ENCODE results near the gene EHD1.

The EHD1 gene

GRCh38 chr11:64827451-64827839 lies 51.0 kb downstream of the EHD1 start:
- H3K9me3 ChIP-seq (ENCODE audit: insufficient read depth, low read depth, low read length) = no peaks in the 10 kb centered on the region
- H3K4me2 ChIP-seq (ENCODE audit: low read depth, low read length, poor library complexity, severe bottlenecking) = no peak overlapping the region
- H3K4me1 ChIP-seq (ENCODE audit: insufficient read depth, low read length, poor library complexity, severe bottlenecking) = no peaks in the 10 kb centered on the region
- no peaks in the 10 kb centered on the region for H3K79me2 ChIP-seq (ENCODE audit: insufficient read depth, low read length)
- H3K9ac ChIP-seq (ENCODE audit: low read depth, low read length, poor library complexity, severe bottlenecking) = no peak overlapping the region
- no peaks in the 10 kb centered on the region for H3F3A ChIP-seq (ENCODE audit: low read depth)
- H3K27me3 ChIP-seq (ENCODE audit: insufficient read depth, low read length, poor library complexity, severe bottlenecking) = no peaks in the 10 kb centered on the region
- H3K9me2 ChIP-seq (replicated peaks; ENCODE audit: low read depth, low read length) = no peaks in the 10 kb centered on the region
- TF ChIP-seq EZH2phosphoT487 (IDR thresholded peaks at IDR 0.05; ENCODE audit: borderline replicate concordance) = no peak
- TF ChIP-seq CTCF (conservative IDR thresholded peaks at IDR 0.05; ENCODE audit: low read length) = no peak
- H4K20me1 ChIP-seq (ENCODE audit: insufficient read depth, low read length, poor library complexity, severe bottlenecking) = no peaks in the 10 kb centered on the region
- H3K36me3 ChIP-seq (ENCODE audit: insufficient read depth, low read length) = no peaks in the 10 kb centered on the region
- H2AFZ ChIP-seq (ENCODE audit: low read length) = no peak overlapping the region
- H3K4me3 ChIP-seq (ENCODE audit: low read length, poor library complexity, severe bottlenecking) = no peak overlapping the region

- Histone ChIP-seq H3K9me2 (replicated peaks; ENCODE audit: low read depth, low read length) (no peaks in the 10 kb centered on the region), H3K27me3 (ENCODE audit: insufficient read depth, low read length, poor library complexity, severe bottlenecking) (no peaks in the 10 kb centered on the region), H3K9me3 (ENCODE audit: insufficient read depth, low read depth, low read length) (no peaks in the 10 kb centered on the region), H3K4me1 (ENCODE audit: insufficient read depth, low read length, poor library complexity, severe bottlenecking) (no peaks in the 10 kb centered on the region), H3K4me3 (ENCODE audit: low read length, poor library complexity, severe bottlenecking) (no peak overlapping the region), H3F3A (ENCODE audit: low read depth) (no peaks in the 10 kb centered on the region), H4K20me1 (ENCODE audit: insufficient read depth, low read length, poor library complexity, severe bottlenecking) (no peaks in the 10 kb centered on the region), H3K4me2 (ENCODE audit: low read depth, low read length, poor library complexity, severe bottlenecking) (no peak overlapping the region), H3K79me2 (ENCODE audit: insufficient read depth, low read length) (no peaks in the 10 kb centered on the region), H3K9ac (ENCODE audit: low read depth, low read length, poor library complexity, severe bottlenecking) (no peak overlapping the region), H3K36me3 (ENCODE audit: insufficient read depth, low read length) (no peaks in the 10 kb centered on the region), H2AFZ (ENCODE audit: low read length) (no peak overlapping the region)
- TF ChIP-seq CTCF (conservative IDR thresholded peaks at IDR 0.05; ENCODE audit: low read length) = no peak
- TF ChIP-seq EZH2phosphoT487 (IDR thresholded peaks at IDR 0.05; ENCODE audit: borderline replicate concordance) = no peak
These were observed 51.6 kb downstream of the EHD1 start for GRCh38 chr11:64826578-64827450.

GRCh38 chr11:64826062-64826461 lies 52.4 kb downstream of the EHD1 start:
- no peak overlapping the region for H3K4me2 ChIP-seq (ENCODE audit: low read depth, low read length, poor library complexity, severe bottlenecking)
- no peaks in the 10 kb centered on the region for H3F3A ChIP-seq (ENCODE audit: low read depth)
- no peaks in the 10 kb centered on the region for H3K36me3 ChIP-seq (ENCODE audit: insufficient read depth, low read length)
- no peak overlapping the region for H3K9ac ChIP-seq (ENCODE audit: low read depth, low read length, poor library complexity, severe bottlenecking)
- no peak overlapping the region for H2AFZ ChIP-seq (ENCODE audit: low read length)
- no peaks in the 10 kb centered on the region for H3K79me2 ChIP-seq (ENCODE audit: insufficient read depth, low read length)
- no peak overlapping the region for H3K4me3 ChIP-seq (ENCODE audit: low read length, poor library complexity, severe bottlenecking)
- TF ChIP-seq EZH2phosphoT487 (IDR thresholded peaks at IDR 0.05; ENCODE audit: borderline replicate concordance) (no peak), CTCF (conservative IDR thresholded peaks at IDR 0.05; ENCODE audit: low read length) (no peak)
- H4K20me1 ChIP-seq (ENCODE audit: insufficient read depth, low read length, poor library complexity, severe bottlenecking) = no peaks in the 10 kb centered on the region
- H3K27me3 ChIP-seq (ENCODE audit: insufficient read depth, low read length, poor library complexity, severe bottlenecking) = no peaks in the 10 kb centered on the region
- no peaks in the 10 kb centered on the region for H3K4me1 ChIP-seq (ENCODE audit: insufficient read depth, low read length, poor library complexity, severe bottlenecking)
- H3K9me2 ChIP-seq (replicated peaks; ENCODE audit: low read depth, low read length) = no peaks in the 10 kb centered on the region
- no peaks in the 10 kb centered on the region for H3K9me3 ChIP-seq (ENCODE audit: insufficient read depth, low read depth, low read length)
